Kidney (tissue), 14 donors: Measurements from ENCODE around the gene METTL23. TPM values are rescaled to one million over a fixed set of nuclear protein-coding genes. Genes with fewer than 3 reads are reported as not detected.

Experiments used
- DNase-seq, 5 donors: peaks; one replicate each; pipeline ENCODE4 v3.0.0-alpha.2; 2013 to 2020
- FAIRE-seq: peaks from 2 replicates; lab custom pipeline; 2012; peaks lifted over from hg19 to GRCh38; lab: Jason Lieb, UNC
- H3K27ac ChIP-seq, 2 donors: one replicate each; pipeline ENCODE4 v1.7.0; 2013; ENCODE audit warnings: low read depth in 2 of 2, low read length in 2 of 2, inconsistent platforms in 1 of 2
- H3K27me3 ChIP-seq: one replicate; pipeline ENCODE4 v1.7.1; 2013; ENCODE audit warnings: low read length, inconsistent platforms; ENCODE audit not compliant: control insufficient read depth, insufficient read depth
- H3K36me3 ChIP-seq, 3 donors: one replicate each; pipeline versions ENCODE4 v1.7.0 to v1.7.1; 2013; ENCODE audit warnings: low read length in 3 of 3, control low read depth in 1 of 3, inconsistent platforms in 1 of 3; ENCODE audit not compliant: insufficient read depth in 3 of 3, control insufficient read depth in 2 of 3
- H3K4me1 ChIP-seq, 3 donors: one replicate each; pipeline versions ENCODE4 v1.7.0 to v1.7.1; 2013; ENCODE audit warnings: low read length in 3 of 3, inconsistent platforms in 1 of 3, low read depth in 1 of 3; ENCODE audit not compliant: control insufficient read depth in 2 of 3, insufficient read depth in 2 of 3
- H3K4me3 ChIP-seq, 3 donors: one replicate each; pipeline versions ENCODE4 v1.7.0 to v1.8.1; 2013; ENCODE audit warnings: low read length in 3 of 3, control low read depth in 1 of 3, inconsistent platforms in 1 of 3
- H3K9ac ChIP-seq, 3 donors: one replicate each; pipeline versions ENCODE4 v1.7.0 to v1.7.1; 2013; ENCODE audit warnings: low read length in 3 of 3, control low read depth in 1 of 3, inconsistent platforms in 1 of 3
- H3K9me3 ChIP-seq, 3 donors: one replicate each; pipeline versions ENCODE4 v1.7.0 to v1.7.1; 2013; ENCODE audit warnings: low read length in 3 of 3, control low read depth in 1 of 3, inconsistent platforms in 1 of 3; ENCODE audit not compliant: control insufficient read depth in 2 of 3, insufficient read depth in 1 of 3
- CTCF ChIP-seq: IDR thresholded peaks from 3 replicates; pipeline ENCODE4 v1.5.1; 2012; ENCODE audit warnings: mild to moderate bottlenecking, moderate library complexity, borderline replicate concordance; ENCODE audit not compliant: insufficient read depth; ENCODE audit errors: extremely low read depth
- intact Hi-C: fragments of 100-400 bp; cut with DNase I; formaldehyde crosslinking; loops from one replicate; pipeline ENCODE4 v1.11.1; 2022
- polyA plus RNA-seq: library from polyadenylated mRNA; stranded (reverse); fragments of 350-450 nt; fragmentation: Illumina TruSeq; extraction: RNeasy Lipid Tissue Mini Kit (QIAGEN cat#74804); gene quantifications from one replicate; pipeline ENCODE4 v1.2.3, GENCODE V29; 2014; ENCODE audit warnings: low read depth, low replicate concordance; ENCODE audit not compliant: insufficient read depth
- total RNA-seq: library from RNA; stranded (reverse); fragmentation: NEBNext Ultra II Directional; extraction: Animal tissue kit (Norgen Biotek cat#: 25700); gene quantifications from one replicate; pipeline ENCODE4 v1.2.1, GENCODE V29; 2021
- donor health status: control.
- donor health status: control.
- donor health status: control.
- donor health status: control.
- donor health status: control.
- donor health status: DM: yes; HTN: yes; CAD: no.
- donor health status: Normal renal cell carcinoma (clear cell type).

Gene METTL23
- total and polyA plus RNA-seq, 2 donors from 2014 or later: 38.2 to 53.0 TPM

- intact Hi-C loops: no loop called here
- DNase-seq: no peak
- no peak overlapping the region for H3K9ac ChIP-seq
- no peaks in the 10 kb centered on the region for H3K4me1 ChIP-seq
- no peak for FAIRE-seq
- no peak overlapping the region for H3K27ac ChIP-seq
- peaks cover 0 to 5% (median 0%) of the 10 kb centered on the region in 3 donors for H3K36me3 ChIP-seq
- no peak for TF ChIP-seq CTCF
- no peak overlapping the region for H3K4me3 ChIP-seq
- no peaks in the 10 kb centered on the region for H3K27me3 ChIP-seq
- H3K9me3 ChIP-seq: no peaks in the 10 kb centered on the region
These were observed 30.6 kb downstream of the METTL23 start for GRCh38 chr17:76757256-76757655.

DNA sequence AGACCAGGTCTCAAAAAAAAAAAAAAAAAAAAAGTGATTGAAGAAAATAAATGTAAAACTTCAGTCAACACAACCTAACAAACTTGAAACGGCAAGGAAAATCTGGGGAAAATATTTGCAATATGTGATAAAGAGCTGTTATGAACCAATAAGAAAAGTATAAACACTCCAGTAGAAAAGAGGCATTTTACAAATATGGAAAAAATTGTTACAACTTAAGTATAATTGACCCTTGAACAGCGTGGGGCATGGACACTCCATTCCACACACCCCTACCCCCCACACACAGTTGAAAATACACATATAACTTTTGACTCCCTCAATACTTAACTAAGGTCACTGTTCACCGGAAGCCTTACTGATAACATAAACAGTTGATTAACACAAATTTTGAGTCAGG is 31.9 kb downstream of the METTL23 start:
- intact Hi-C loops: no loop called here
- no peak for TF ChIP-seq CTCF
- H3K4me1 ChIP-seq: no peaks in the 10 kb centered on the region
- H3K36me3 ChIP-seq: peaks cover 0 to 5% (median 0%) of the 10 kb centered on the region in 3 donors
- no peak overlapping the region for H3K4me3 ChIP-seq
- no peak for FAIRE-seq
- H3K27ac ChIP-seq: no peak overlapping the region
- H3K9ac ChIP-seq: no peak overlapping the region
- H3K9me3 ChIP-seq: no peaks in the 10 kb centered on the region
- H3K27me3 ChIP-seq: no peaks in the 10 kb centered on the region
- DNase-seq: no peak

GRCh38 chr17:76772842-76773525 is 46.3 kb downstream of the METTL23 start:
- H3K9ac ChIP-seq: no peak overlapping the region
- H3K4me3 ChIP-seq: no peak overlapping the region
- FAIRE-seq (no peak), DNase-seq (no peak)
- no peaks in the 10 kb centered on the region for H3K9me3 ChIP-seq
- intact Hi-C loops: no loop called here
- no peak for TF ChIP-seq CTCF
- H3K4me1 ChIP-seq: no peaks in the 10 kb centered on the region
- no peak overlapping the region for H3K27ac ChIP-seq
- no peaks in the 10 kb centered on the region for H3K27me3 ChIP-seq
- peaks cover 0 to 22% (median 8%) of the 10 kb centered on the region in 3 donors for H3K36me3 ChIP-seq
